ENCODE results near the gene WDR90. TPM values are rescaled to one million over a fixed set of nuclear protein-coding genes. Genes with fewer than 3 reads are reported as not detected.

Gene WDR90
- total RNA-seq, 1 donor from 2014 or later = 75.9 TPM

- Mint-ChIP-seq H3K9me3 (no peaks in the 10 kb centered on the region), H3K36me3 (peaks cover 14% of the 10 kb centered on the region), H3K27me3 (ENCODE audit: low read depth) (no peaks in the 10 kb centered on the region), H3K27ac (no peak overlapping the region), H3K4me3 (no peak overlapping the region), H3K4me1 (peaks cover 8% of the 10 kb centered on the region)
- no peak for TF ChIP-seq CTCF (IDR thresholded peaks at IDR 0.05; ENCODE audit: unreplicated experiment)
- no peak for DNase-seq (ENCODE audit: low spot score in 2 of 2, unreplicated experiment in 2 of 2)
Measured at GRCh38 chr16:617855-618254, 31.3 kb upstream of the WDR90 start.

GRCh38 chr16:619476-620100 lies 29.6 kb upstream of the WDR90 start:
- H3K27me3 Mint-ChIP-seq (ENCODE audit: low read depth) = no peaks in the 10 kb centered on the region
- H3K4me1 Mint-ChIP-seq = peaks cover 10% of the 10 kb centered on the region
- H3K4me3 Mint-ChIP-seq = no peak overlapping the region
- TF ChIP-seq CTCF (IDR thresholded peaks at IDR 0.05; ENCODE audit: unreplicated experiment) = no peak
- no peak overlapping the region for H3K27ac Mint-ChIP-seq
- DNase-seq (ENCODE audit: low spot score in 2 of 2, unreplicated experiment in 2 of 2) = no peak
- H3K36me3 Mint-ChIP-seq = peaks cover 5% of the 10 kb centered on the region
- H3K9me3 Mint-ChIP-seq = no peaks in the 10 kb centered on the region

- Mint-ChIP-seq H3K4me1 (peaks cover 10% of the 10 kb centered on the region), H3K36me3 (no peaks in the 10 kb centered on the region), H3K9me3 (no peaks in the 10 kb centered on the region), H3K4me3 (no peak overlapping the region), H3K27ac (no peak overlapping the region), H3K27me3 (ENCODE audit: low read depth) (no peaks in the 10 kb centered on the region)
- no peak for TF ChIP-seq CTCF (IDR thresholded peaks at IDR 0.05; ENCODE audit: unreplicated experiment)
- DNase-seq (ENCODE audit: low spot score in 2 of 2, unreplicated experiment in 2 of 2) = no peak
Measured at GRCh38 chr16:620700-621525, 28.3 kb upstream of the WDR90 start.

- DNase-seq (ENCODE audit: low spot score in 2 of 2, unreplicated experiment in 2 of 2) = no peak
- H3K4me3 Mint-ChIP-seq = no peak overlapping the region
- no peaks in the 10 kb centered on the region for H3K27me3 Mint-ChIP-seq (ENCODE audit: low read depth)
- H3K4me1 Mint-ChIP-seq = peaks cover 10% of the 10 kb centered on the region
- no peak for TF ChIP-seq CTCF (IDR thresholded peaks at IDR 0.05; ENCODE audit: unreplicated experiment)
- peak overlapping the region; percentile 67 for H3K27ac Mint-ChIP-seq
- no peaks in the 10 kb centered on the region for H3K36me3 Mint-ChIP-seq
- H3K9me3 Mint-ChIP-seq = no peaks in the 10 kb centered on the region
Measured at GRCh38 chr16:621526-622105, 27.5 kb upstream of the WDR90 start.

GRCh38 chr16:622920-623280 lies 26.3 kb upstream of the WDR90 start:
- no peak overlapping the region for H3K27ac Mint-ChIP-seq
- no peaks in the 10 kb centered on the region for H3K36me3 Mint-ChIP-seq
- peaks cover 10% of the 10 kb centered on the region for H3K4me1 Mint-ChIP-seq
- no peak for TF ChIP-seq CTCF (IDR thresholded peaks at IDR 0.05; ENCODE audit: unreplicated experiment)
- no peaks in the 10 kb centered on the region for H3K9me3 Mint-ChIP-seq
- H3K4me3 Mint-ChIP-seq = no peak overlapping the region
- no peak for DNase-seq (ENCODE audit: low spot score in 2 of 2, unreplicated experiment in 2 of 2)
- no peaks in the 10 kb centered on the region for H3K27me3 Mint-ChIP-seq (ENCODE audit: low read depth)

All from mesothelial cell of epicardium (in vitro differentiated cells).